HepG2 (cell line): ENCODE results near the gene REEP6. TPM values are rescaled to one million over a fixed set of nuclear protein-coding genes. Genes with fewer than 3 reads are reported as not detected.

Experiments
- FOXK1 ChIP-seq: sonication (generic); formaldehyde crosslinking; IDR thresholded peaks from 2 replicates; pipeline ENCODE4 v1.4.0; 2020; ENCODE audit warnings: low read depth, missing genetic modification reagents, borderline replicate concordance
- NR2F2 ChIP-seq: IDR thresholded peaks from 2 replicates; pipeline ENCODE4 v1.6.1; 2012; ENCODE audit warnings: low read depth, inconsistent platforms, borderline replicate concordance
- SIX4 ChIP-seq: sonication (generic); formaldehyde crosslinking; IDR thresholded peaks from 2 replicates; pipeline ENCODE4 v1.4.0; 2020; ENCODE audit warnings: missing genetic modification reagents
- TGIF2 ChIP-seq: IDR thresholded peaks from 2 replicates; pipeline ENCODE4 v1.6.1; 2016; ENCODE audit warnings: control low read depth, missing compliant biosample characterization
- ZBTB20 ChIP-seq: sonication (generic); formaldehyde crosslinking; IDR thresholded peaks from 2 replicates; pipeline ENCODE4 v1.8.1; 2023; ENCODE audit warnings: missing genetic modification reagents, low read depth, mild to moderate bottlenecking, borderline replicate concordance
- ZBTB44 ChIP-seq: sonication (generic); formaldehyde crosslinking; IDR thresholded peaks from 2 replicates; pipeline ENCODE4 v1.4.0; 2020; ENCODE audit warnings: missing genetic modification reagents
- ZNF331 ChIP-seq: sonication (generic); formaldehyde crosslinking; IDR thresholded peaks from 2 replicates; pipeline ENCODE4 v1.4.0; 2020; ENCODE audit warnings: missing genetic modification reagents
- ZNF704 ChIP-seq: sonication (generic); formaldehyde crosslinking; IDR thresholded peaks from 2 replicates; pipeline ENCODE4 v1.8.1; 2023; ENCODE audit warnings: mild to moderate bottlenecking, inconsistent platforms, moderate library complexity, missing genetic modification reagents, borderline replicate concordance
- ZNF709 ChIP-seq: sonication (generic); formaldehyde crosslinking; IDR thresholded peaks from 2 replicates; pipeline ENCODE4 v1.5.0; 2020; ENCODE audit warnings: mild to moderate bottlenecking, missing genetic modification reagents
- polyA plus RNA-seq, 8 experiments: library from polyadenylated mRNA; depleted of rRNA in 3 of 8; stranded (reverse) in 7 of 8; unstranded in 1 of 8; fragments of >200 nt; fragmentation: Illumina TruSeq in 4 of 8; extraction: Trizol in 4 of 8; gene quantifications; 2 replicates each; pipeline versions ENCODE4 v1.2.1 to v1.2.3, GENCODE V29; 2011 to 2016; ENCODE audit warnings: low read depth in 4 of 8, missing spikeins in 1 of 8, mixed read lengths in 1 of 8; ENCODE audit not compliant: insufficient read depth in 1 of 8
- total RNA-seq, 5 experiments: library from RNA; depleted of rRNA; stranded (reverse); fragments of >200 nt; fragmentation: Illumina TruSeq; extraction: Trizol; gene quantifications; 2 replicates each; pipeline ENCODE4 v1.2.3, GENCODE V29; 2016; ENCODE audit warnings: low read depth in 1 of 5
- TF ChIP-seq, protein P1 (sequence below): sonication (generic); formaldehyde crosslinking; IDR thresholded peaks from 2 replicates; pipeline ENCODE4 v1.4.0; 2020; ENCODE audit warnings: mild to moderate bottlenecking, missing genetic modification reagents
- TF ChIP-seq, protein P2 (sequence below): sonication (generic); formaldehyde crosslinking; IDR thresholded peaks from 2 replicates; pipeline ENCODE4 v1.4.0; 2020; ENCODE audit warnings: missing genetic modification reagents
- TF ChIP-seq, protein P3 (sequence below): sonication (generic); formaldehyde crosslinking; IDR thresholded peaks from 2 replicates; pipeline ENCODE4 v1.5.0; 2020; ENCODE audit warnings: missing genetic modification reagents, mild to moderate bottlenecking, borderline replicate concordance
- TF ChIP-seq, protein P4 (sequence below): sonication (generic); formaldehyde crosslinking; IDR thresholded peaks from 2 replicates; pipeline ENCODE4 v1.8.1; 2023; ENCODE audit warnings: missing genetic modification reagents, mild to moderate bottlenecking, borderline replicate concordance

Gene REEP6
- total and polyA plus RNA-seq, 2 of the 13 experiments (the other 11 are each of a cell fraction or from before 2014, with no cell fraction given) = 10.0 to 28.8 TPM

DNA sequence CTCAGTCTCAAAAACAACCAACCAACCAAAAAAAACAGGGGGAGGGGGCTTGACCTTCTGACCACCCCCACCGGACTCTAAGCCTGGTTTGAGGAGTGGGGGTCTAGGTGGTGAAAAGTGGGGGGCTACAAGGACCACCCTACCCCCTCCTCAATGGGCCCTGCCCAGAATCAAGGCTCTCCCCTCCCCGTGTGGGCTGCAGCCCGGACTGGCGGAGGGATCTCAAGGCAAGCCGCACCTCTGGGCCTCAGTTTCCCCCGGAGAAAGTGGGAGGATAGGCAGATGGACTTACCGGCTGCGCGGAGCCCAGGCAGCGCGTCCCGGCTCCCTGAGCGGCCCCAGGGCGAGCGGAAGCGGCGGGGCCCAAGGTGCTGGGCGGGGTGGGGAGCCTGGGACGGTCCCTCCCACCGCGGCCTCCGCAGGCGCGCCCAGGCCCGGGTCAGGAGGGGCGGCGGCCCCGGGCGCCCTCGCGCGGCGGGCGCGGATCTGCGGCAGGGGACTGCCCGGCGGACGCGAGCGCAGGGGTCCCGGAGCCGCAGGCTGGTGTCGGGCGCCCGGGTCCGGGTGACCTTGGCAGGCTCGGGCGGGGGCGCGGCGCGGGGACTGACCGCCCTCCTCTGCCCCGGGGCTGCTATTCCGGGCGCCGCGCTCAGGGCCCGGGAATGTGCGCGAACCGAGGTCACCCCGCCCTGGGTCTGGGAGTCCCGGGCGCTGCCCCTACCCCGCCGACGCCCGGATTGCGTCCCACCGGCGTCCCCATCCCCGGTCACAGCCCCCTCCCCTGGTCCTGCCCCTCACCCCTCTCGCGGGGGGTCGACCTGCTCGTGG is 21.9 kb downstream of the REEP6 start, which contains the start of gene ADAMTSL5 (continued):
- TF ChIP-seq ZBTB44 (CRISPR knock-in tag) (no peak), TGIF2 (CRISPR knock-in tag) (no peak), ZNF331 (CRISPR knock-in tag) (no peak), ZNF704 (CRISPR knock-in tag) (no peak), SIX4 (CRISPR knock-in tag) (no peak), ZNF709 (CRISPR knock-in tag) (no peak), ZBTB20 (no peak), NR2F2 (no peak), FOXK1 (CRISPR knock-in tag) (no peak)
- TF ChIP-seq, protein P1, sequence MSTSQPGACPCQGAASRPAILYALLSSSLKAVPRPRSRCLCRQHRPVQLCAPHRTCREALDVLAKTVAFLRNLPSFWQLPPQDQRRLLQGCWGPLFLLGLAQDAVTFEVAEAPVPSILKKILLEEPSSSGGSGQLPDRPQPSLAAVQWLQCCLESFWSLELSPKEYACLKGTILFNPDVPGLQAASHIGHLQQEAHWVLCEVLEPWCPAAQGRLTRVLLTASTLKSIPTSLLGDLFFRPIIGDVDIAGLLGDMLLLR (CRISPR knock-in tag) = no peak
- TF ChIP-seq, protein P2, sequence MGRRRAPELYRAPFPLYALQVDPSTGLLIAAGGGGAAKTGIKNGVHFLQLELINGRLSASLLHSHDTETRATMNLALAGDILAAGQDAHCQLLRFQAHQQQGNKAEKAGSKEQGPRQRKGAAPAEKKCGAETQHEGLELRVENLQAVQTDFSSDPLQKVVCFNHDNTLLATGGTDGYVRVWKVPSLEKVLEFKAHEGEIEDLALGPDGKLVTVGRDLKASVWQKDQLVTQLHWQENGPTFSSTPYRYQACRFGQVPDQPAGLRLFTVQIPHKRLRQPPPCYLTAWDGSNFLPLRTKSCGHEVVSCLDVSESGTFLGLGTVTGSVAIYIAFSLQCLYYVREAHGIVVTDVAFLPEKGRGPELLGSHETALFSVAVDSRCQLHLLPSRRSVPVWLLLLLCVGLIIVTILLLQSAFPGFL = no peak
- TF ChIP-seq, protein P3, sequence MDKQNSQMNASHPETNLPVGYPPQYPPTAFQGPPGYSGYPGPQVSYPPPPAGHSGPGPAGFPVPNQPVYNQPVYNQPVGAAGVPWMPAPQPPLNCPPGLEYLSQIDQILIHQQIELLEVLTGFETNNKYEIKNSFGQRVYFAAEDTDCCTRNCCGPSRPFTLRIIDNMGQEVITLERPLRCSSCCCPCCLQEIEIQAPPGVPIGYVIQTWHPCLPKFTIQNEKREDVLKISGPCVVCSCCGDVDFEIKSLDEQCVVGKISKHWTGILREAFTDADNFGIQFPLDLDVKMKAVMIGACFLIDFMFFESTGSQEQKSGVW (CRISPR knock-in tag) = no peak
- TF ChIP-seq, protein P4, sequence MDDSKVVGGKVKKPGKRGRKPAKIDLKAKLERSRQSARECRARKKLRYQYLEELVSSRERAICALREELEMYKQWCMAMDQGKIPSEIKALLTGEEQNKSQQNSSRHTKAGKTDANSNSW (CRISPR knock-in tag) = no peak
